ENCODE data around the gene DCPS. TPM values are rescaled to one million over a fixed set of nuclear protein-coding genes. Genes with fewer than 3 reads are reported as not detected.
"Not testable (repeated sequence)": the region's sequence is repeated elsewhere in the genome, so short reads cannot be mapped to it uniquely, and the experiment has no call there.

Gene DCPS
- total RNA-seq, 1 donor, result 8.3 TPM

DNA sequence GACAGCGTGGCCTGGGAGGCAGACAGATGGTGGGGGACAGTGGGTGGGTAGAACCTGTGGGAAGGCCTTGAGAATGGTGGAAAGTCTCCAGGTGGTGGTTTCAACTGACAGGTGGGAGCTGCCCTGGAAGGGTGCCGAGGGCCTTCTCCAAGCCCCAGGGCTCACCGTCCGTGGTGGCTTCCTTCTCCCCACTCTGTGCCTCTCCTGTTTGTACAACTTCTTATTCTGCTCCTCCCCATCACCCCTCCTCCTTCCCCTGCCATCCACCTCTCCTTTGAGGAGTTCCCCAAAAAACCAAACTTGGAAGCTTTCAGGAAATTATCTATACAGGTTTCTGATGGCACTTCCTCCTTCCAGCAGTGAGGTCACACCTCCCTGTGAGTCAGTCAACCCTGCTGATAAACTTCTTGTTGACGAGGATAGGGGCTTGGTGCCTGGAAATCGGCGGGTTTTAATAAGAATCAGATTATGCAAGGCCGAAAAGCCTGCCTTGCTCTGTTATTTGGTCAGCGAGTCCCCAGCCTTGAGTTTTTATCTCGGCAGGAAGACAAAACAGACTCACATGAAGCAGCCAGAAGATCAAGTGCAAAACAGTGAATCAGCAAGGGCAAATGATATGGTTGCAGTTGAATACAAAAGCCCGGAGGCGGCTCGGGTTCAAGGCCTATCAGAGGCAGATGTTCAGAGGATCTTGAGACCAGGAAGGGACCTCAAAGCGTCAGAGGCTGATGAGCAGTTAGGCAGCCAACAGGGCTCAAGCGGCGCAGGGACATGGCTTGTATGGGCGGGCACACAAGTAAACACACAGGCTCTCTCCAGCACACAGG is 42.1 kb downstream of the DCPS start:
- H4K20me1 ChIP-seq (ENCODE audit: insufficient read depth, low read length), result peaks cover 3% of the 10 kb centered on the region
- TF ChIP-seq, protein P1, sequence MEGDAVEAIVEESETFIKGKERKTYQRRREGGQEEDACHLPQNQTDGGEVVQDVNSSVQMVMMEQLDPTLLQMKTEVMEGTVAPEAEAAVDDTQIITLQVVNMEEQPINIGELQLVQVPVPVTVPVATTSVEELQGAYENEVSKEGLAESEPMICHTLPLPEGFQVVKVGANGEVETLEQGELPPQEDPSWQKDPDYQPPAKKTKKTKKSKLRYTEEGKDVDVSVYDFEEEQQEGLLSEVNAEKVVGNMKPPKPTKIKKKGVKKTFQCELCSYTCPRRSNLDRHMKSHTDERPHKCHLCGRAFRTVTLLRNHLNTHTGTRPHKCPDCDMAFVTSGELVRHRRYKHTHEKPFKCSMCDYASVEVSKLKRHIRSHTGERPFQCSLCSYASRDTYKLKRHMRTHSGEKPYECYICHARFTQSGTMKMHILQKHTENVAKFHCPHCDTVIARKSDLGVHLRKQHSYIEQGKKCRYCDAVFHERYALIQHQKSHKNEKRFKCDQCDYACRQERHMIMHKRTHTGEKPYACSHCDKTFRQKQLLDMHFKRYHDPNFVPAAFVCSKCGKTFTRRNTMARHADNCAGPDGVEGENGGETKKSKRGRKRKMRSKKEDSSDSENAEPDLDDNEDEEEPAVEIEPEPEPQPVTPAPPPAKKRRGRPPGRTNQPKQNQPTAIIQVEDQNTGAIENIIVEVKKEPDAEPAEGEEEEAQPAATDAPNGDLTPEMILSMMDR (IDR thresholded peaks at IDR 0.05; ENCODE audit: extremely low read depth, low read depth, low read length), result no peak
- no peak overlapping the region for H3K27ac ChIP-seq (ENCODE audit: low read depth, low read length)
- DNase-seq (ENCODE audit: insufficient read length, low spot score, missing footprints), result peak; percentile 84
- H3K4me1 ChIP-seq (ENCODE audit: insufficient read depth, low read length), result peaks cover 33% of the 10 kb centered on the region
- no peak overlapping the region for H2AFZ ChIP-seq (ENCODE audit: low read length)
- no peaks in the 10 kb centered on the region for H3K36me3 ChIP-seq (ENCODE audit: insufficient read depth, low read length)
- H3K4me3 ChIP-seq (ENCODE audit: insufficient read depth, low read length), result no peak overlapping the region
- H3K27me3 ChIP-seq (ENCODE audit: insufficient read depth, low read length), result no peaks in the 10 kb centered on the region
- H3K4me2 ChIP-seq (ENCODE audit: insufficient read depth, low read length), result no peak overlapping the region
- no peaks in the 10 kb centered on the region for H3K9me3 ChIP-seq (ENCODE audit: low read depth, low read length)
- H3K79me2 ChIP-seq (ENCODE audit: insufficient read depth, low read length), result peaks cover 21% of the 10 kb centered on the region

DNA sequence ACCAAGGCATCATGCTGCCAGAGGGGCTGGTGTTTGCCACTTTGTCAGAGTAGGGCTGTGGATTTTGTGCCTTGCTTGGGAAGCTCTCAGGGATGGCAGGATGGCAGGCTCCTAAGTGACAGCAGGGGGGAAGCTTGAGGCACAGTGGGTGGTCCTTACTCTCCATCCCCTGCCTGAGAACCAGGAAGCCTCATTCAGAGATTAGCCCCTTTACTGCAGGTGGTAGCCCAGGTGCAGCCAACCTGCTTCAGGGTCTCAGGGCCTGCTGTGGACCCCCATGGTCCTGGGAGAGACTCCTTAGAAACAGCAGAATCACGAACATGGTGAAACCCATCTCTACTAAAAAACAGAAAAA is 42.7 kb downstream of the DCPS start:
- Histone ChIP-seq H3K4me1 (ENCODE audit: insufficient read depth, low read length) (peaks cover 28% of the 10 kb centered on the region), H4K20me1 (ENCODE audit: insufficient read depth, low read length) (peaks cover 3% of the 10 kb centered on the region), H3K36me3 (ENCODE audit: insufficient read depth, low read length) (no peaks in the 10 kb centered on the region), H3K9me3 (ENCODE audit: low read depth, low read length) (no peaks in the 10 kb centered on the region), H3K27me3 (ENCODE audit: insufficient read depth, low read length) (no peaks in the 10 kb centered on the region), H3K79me2 (ENCODE audit: insufficient read depth, low read length) (peaks cover 27% of the 10 kb centered on the region), H3K4me3 (ENCODE audit: insufficient read depth, low read length) (no peak overlapping the region), H3K27ac (ENCODE audit: low read depth, low read length) (no peak overlapping the region), H3K4me2 (ENCODE audit: insufficient read depth, low read length) (no peak overlapping the region), H2AFZ (ENCODE audit: low read length) (no peak overlapping the region)
- TF ChIP-seq, protein P1 (IDR thresholded peaks at IDR 0.05; ENCODE audit: extremely low read depth, low read depth, low read length), result no peak
- no peak for DNase-seq (ENCODE audit: insufficient read length, low spot score, missing footprints)

DNA sequence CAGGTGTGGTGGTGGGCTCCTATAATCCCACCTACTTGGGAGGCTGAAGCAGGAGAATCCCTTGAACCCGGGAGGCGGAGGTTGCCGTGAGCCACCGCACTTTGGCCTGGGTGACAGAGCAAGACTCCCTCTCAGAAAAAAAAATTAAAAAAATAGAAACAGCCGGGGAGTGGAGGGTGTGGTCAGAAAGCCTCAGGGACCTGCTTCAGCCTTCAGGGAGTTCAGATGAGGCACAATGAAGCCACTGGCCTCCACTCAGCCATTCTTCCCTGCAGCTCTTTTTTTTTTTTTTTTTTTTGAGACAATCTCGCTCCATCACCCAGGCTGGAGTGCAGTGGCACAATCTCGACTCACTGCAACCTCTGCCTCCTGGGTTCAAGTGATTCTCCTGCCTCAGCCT is 43.1 kb downstream of the DCPS start:
- not testable (repeated sequence) for H4K20me1 ChIP-seq (ENCODE audit: insufficient read depth, low read length); H3K4me3 ChIP-seq (ENCODE audit: insufficient read depth, low read length); H3K36me3 ChIP-seq (ENCODE audit: insufficient read depth, low read length); H3K4me2 ChIP-seq (ENCODE audit: insufficient read depth, low read length); H3K27me3 ChIP-seq (ENCODE audit: insufficient read depth, low read length); H2AFZ ChIP-seq (ENCODE audit: low read length); H3K9me3 ChIP-seq (ENCODE audit: low read depth, low read length); H3K27ac ChIP-seq (ENCODE audit: low read depth, low read length)
- DNase-seq (ENCODE audit: insufficient read length, low spot score, missing footprints), result peak; percentile 73
- H3K79me2 ChIP-seq (ENCODE audit: insufficient read depth, low read length), result peaks cover 30% of the 10 kb centered on the region
- H3K4me1 ChIP-seq (ENCODE audit: insufficient read depth, low read length), result peaks cover 24% of the 10 kb centered on the region

DNA sequence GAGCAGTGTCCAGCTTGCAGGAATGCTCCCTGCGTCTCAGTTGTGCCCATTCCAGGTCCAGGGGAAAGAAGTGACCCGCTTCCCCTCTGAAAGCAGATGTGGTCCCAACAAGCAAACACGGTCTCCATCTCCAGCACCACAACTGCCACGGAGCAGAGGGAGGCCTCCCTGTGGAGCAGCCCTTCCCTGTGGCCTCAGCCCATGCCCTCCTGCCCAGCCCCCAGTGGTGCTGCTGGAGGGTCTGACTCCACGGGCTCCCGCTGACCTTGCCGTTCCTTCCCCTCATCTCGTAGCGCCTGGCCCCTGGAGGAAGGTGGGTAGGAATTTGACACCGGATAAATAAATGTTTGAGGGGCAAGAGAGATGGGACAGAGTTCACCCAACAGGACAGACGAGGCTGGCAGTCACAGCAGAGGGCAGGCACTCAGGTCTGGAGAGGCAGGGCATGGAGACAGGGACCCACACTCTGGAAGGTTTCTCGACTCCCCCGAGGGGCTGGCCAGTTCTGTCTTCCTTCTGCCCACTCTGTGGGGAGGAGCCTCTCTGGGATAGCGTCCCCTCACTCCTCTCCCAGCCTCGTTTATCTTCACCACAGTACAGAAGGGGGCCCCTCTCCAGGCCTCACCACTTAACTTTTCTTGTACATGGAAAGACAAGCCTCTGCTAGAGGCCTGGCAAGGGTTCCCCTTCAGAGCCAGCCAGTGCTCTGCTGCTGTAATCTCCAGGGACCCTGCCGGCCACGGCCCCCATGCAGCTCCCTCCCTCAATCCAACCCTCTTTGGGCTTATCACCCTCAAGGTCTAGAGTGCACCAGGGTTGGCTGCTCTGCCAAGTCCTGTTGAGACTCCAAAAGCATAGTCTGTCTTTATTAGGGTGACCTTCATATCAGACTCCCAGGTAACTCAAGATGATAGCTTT is 44.1 kb downstream of the DCPS start:
- H3K27ac ChIP-seq (ENCODE audit: low read depth, low read length), result no peak overlapping the region
- H3K4me2 ChIP-seq (ENCODE audit: insufficient read depth, low read length), result no peak overlapping the region
- H3K79me2 ChIP-seq (ENCODE audit: insufficient read depth, low read length), result peaks cover 39% of the 10 kb centered on the region
- no peaks in the 10 kb centered on the region for H3K27me3 ChIP-seq (ENCODE audit: insufficient read depth, low read length)
- TF ChIP-seq, protein P1 (IDR thresholded peaks at IDR 0.05; ENCODE audit: extremely low read depth, low read depth, low read length), result no peak
- peaks cover 3% of the 10 kb centered on the region for H4K20me1 ChIP-seq (ENCODE audit: insufficient read depth, low read length)
- no peak for DNase-seq (ENCODE audit: insufficient read length, low spot score, missing footprints)
- H2AFZ ChIP-seq (ENCODE audit: low read length), result no peak overlapping the region
- peaks cover 29% of the 10 kb centered on the region for H3K4me1 ChIP-seq (ENCODE audit: insufficient read depth, low read length)
- H3K9me3 ChIP-seq (ENCODE audit: low read depth, low read length), result no peaks in the 10 kb centered on the region
- H3K36me3 ChIP-seq (ENCODE audit: insufficient read depth, low read length), result no peaks in the 10 kb centered on the region
- H3K4me3 ChIP-seq (ENCODE audit: insufficient read depth, low read length), result no peak overlapping the region

Measured in osteoblast (primary cell).